Stimulated activated CD4-positive, alpha-beta T cell treated with anti-CD3 and anti-CD28 coated beads, Interleukin-4, amount 100 ng/mL, for 24 hours (primary cell): ENCODE measurements around the gene SMC2.

Experiments used
- DNase-seq: peaks from one replicate; pipeline ENCODE4 v3.0.0-alpha.2; 2020

SMC2 gene

DNA sequence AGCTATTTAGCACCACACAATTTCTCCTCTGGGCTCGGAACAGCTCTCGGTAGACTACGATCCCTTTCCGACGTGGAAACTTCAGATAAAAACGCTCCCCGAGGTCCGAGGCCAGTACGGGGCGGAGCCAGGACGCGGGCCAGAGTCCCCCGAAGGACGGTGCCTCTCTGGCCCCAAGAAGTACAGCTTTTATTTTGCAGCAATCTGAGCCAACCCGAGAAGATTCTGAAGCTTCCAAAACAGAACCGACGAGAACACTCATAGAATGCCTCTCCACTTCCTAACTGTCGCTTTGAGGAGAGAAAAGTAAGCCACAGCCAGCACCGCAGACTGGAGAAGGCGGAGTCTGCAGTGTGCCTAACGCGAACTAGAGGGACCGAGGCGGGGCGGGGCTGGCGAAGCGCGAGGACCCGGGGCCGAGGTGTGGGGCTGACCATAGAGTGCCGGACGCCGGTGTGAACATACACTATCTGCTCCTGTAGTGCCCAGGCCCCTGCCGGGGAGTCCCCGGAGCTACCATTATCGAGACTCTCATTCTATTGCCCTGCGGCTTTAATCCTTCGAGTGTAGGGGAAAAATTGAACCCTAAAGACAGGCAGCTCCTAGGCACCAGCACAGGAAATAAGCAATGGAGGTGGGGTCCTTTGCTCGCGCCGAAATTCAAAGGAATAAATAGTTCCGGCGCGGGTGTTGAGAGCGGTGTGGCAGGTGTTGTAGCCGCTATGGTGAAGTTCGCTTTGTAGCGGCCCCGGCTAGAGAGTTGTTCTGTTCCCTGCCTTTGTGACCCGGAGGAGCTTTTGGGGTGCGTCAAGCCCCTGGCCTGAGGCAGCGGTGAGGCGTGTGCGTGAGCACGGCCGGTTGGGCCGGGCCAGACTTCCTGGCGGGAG, at the start of gene SMC2:
SMC2 (plus strand) TSS at position 663 of the 887 bp plus-strand sequence. CDS start 1,076 bp downstream, outside the sequence.
- DNase-seq: peak; percentile 94

DNA sequence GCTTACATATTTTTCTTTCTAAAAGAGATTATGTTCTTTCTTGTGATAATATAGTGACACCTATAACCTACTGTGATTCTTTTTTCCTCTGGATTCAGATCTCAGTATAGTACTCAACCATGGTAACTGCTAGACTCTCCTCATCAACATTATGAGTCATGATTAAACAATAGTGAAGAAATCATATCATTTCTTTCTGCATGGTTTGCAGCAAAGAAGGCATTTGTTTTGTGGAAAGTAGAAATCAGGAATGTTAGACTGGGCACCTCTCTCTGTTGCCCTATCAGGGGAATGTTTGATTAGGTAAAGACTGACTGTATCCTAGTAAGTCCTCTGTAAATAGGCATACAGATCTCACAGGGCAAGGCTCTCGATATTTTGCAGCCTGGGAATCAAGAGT, 25.6 kb upstream of the SMC2 start:
- no peak for DNase-seq

DNA sequence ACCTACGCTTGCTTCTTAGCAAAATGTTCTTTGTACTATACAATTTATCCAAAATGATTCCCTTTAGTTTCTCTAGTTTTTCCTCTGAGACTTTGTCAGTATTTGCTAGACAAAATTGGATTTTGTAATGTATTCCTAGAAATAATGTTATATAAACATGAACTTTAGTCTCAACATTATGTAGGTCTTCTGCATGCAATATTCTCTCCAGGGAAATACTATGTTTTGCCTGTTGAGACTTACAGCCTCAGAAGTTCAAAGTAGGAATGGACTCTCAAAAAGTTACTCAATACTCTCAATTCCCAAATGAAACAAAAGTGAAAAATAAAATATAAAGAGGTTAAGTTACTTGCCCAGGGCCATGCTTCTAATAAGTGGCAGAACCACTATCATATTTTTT, 24.8 kb upstream of the SMC2 start:
- no peak for DNase-seq

DNA sequence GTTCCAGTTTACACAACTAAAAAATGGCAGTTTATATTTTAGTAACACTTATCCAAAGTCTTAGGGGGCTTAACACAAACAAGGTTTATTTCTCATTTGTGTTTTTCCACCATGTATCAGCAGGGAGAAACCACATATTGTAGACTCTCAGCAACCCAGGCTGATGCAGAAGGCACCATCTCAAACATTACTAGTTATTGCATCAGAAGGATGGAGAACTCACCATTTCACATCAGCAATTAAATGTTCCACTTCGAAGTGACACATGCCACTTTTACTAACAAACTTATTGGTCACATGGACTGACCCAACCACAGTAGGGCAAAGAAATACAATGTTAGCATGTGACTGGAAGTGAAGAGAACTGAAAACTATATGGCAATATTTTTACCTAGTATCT, 22.5 kb upstream of the SMC2 start:
- no peak for DNase-seq

DNA sequence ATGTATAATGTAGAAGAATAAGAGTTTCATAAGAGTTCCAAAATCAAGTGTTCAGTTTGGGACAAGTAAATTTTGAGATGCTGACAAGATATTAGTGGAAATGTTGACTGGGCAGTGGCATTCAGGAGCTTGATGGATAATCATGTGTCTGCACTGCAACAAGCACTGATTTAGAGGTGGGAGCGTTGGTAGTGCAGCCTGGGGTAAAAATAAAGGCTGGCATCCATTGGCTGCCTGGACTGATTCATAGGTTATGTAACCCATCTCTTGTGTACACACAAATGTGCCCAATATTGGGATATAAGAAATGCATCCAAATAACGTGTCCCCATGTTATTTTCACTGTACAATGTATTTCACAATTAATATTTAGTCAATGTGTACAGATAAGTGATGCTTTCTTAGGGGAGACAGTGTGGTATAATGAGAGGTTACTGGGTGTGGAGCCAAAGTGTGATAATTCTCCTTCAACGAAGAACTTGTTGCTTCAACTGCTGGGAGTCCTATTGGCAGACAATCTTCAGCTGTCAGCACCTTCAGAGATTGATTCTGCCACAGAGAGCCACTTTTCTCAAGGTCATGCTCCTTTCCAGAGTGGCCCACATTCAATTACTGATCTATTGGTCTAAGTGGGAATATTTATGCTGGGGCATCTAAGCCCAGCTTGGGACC, 20.9 kb upstream of the SMC2 start:
- no peak for DNase-seq

DNA sequence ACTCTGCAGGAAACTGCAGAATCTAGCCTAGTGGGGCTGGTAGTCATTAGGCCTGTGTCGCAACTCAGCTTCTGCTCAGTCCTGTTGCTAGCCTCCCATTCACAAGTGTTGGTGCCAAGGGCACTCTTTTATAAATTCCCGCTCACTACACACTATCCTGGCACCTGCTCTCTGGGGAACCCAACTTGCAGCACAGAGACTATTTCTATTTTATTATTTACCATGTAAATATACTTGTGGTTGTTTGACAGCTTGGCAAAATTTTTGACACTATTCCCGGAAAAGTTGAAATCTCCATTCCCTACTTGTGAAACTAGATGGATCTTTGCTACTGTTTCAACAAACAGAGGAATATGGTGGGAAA, 20.4 kb upstream of the SMC2 start:
- no peak for DNase-seq

DNA sequence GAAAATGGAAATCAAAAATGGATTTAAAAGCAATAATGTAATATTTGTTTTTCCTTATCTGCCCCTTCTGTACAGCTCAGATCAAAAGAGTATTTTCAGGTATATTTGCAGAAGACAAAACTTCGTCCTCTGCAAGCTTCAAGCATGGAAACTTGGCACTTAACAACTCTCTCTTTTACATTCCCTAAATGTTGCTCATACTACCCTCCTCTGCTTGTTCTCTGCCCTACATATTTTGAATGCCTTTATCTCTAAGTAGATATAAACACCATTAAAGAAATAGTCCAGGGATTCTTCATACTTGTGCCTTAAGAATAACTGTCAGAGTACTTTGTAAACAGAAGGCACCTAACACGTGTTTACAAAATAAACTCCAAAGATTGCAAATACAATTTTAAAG, 19.2 kb upstream of the SMC2 start:
- no peak for DNase-seq

DNA sequence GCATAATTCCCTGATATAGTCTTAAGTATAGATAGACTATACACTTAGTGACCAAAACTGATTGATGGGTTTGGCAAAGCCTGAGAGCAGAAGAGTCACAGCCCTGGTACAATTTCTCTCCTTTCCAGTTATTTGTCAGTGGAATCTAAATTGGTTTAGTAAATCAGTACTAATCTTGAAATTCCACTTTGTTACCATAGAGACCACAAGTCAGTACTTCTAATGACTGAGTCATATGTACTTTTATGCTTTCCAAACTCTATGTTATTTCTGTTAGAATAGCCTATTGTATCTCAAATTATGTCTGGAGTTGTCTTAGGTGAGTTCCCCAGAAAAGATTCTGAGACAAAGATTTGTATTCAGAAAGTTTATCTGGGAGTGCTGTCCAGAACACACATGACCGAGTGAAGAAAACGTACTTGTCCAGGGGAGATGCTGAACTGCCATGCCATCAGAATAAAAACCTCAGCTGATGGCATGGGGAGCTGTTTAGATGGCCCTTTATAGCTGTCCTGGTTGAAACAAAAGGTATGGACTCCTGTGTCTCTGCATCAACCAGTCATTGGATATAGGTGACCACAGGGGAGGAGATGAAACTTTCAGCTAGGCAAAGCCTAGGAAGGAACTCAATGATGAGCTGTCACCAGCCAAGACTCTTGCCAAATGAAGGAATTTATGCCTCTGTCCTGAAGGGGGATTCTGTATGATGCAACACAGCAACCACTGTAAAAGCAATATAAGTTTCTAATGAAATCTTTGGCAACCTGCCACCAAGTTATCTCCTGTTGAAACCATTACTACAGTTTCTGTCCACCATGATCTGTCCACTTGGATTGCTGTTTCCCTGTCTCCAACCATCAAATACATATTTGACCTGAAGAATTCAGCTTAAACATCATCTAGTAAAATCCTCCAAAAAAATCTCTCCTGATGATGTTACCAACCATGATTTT, 18.0 kb upstream of the SMC2 start:
- DNase-seq: no peak

DNA sequence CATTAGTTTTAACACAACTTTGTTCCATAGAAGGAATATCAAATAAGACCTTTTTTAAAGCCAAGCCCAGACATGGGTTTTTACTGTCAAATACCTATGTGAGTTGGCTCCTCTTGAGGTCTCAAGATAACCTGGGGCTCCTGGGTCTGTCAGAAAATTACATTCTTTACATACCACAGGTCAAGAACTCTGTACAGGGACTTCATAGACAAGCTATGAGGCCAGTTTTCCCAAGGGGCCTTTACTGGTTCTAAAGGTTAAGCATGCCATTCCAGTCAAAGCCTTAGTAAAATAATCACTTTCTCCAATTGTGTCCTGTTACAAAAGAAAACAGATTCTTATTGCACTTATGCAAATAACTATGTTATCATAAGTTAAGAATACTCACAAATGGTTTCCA, 15.5 kb upstream of the SMC2 start:
- DNase-seq: no peak

DNA sequence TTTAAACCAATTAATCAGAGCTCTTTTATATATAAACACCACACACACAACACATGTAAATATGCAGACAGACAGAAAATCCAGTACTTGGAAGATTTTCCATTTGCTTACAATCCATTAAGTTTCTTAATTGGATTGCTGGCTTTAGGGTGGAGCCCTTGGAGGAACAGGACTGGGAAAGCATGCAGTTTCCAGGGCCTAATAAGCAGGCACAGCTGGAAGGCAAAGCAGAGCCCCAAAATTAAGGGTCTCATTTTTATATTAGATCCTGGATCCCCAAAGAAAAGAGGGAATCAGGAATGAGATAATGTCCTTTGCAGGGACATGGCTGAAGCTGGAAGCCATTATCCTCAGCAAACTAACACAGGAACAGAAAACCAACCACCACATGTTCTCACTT, 13.1 kb upstream of the SMC2 start:
- DNase-seq: no peak

DNA sequence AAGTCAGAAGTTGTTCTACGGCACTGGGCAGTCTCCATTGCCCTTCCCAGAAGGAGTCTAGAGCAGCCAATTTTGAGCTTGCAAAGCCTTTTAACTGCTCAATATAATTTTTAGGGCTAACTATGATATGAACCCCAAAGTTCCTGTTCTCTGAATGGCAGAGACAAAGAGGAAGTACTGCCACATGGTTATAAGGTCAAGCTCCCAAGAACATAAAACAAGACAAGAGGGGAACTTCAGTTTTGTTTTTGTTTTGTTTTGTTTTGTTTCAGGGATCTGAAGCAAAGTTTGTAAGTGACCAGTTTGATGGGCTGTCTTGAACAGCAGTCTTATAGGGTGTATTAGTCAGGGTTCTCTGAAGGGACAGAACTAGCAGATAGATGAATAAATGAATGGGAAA, 11.9 kb upstream of the SMC2 start:
- no peak for DNase-seq

DNA sequence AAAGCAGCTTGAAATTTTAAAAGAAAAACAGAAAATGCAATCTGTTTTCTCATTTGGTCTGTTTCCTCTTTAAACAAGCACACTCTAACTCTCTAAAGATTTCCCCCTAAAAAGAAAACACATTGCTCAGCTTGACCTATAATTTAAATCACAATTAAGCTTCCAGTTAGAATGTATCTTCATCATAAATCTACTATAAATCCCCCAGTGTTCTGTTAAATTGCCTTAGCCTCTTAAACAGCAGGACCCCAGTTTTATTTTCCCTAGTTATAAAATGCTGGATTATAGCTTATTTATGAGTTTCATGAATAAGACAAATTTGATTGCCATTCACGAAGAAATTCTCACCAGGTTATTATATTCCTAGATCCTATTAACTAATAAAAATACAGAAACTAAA, 8.6 kb upstream of the SMC2 start:
- no peak for DNase-seq

DNA sequence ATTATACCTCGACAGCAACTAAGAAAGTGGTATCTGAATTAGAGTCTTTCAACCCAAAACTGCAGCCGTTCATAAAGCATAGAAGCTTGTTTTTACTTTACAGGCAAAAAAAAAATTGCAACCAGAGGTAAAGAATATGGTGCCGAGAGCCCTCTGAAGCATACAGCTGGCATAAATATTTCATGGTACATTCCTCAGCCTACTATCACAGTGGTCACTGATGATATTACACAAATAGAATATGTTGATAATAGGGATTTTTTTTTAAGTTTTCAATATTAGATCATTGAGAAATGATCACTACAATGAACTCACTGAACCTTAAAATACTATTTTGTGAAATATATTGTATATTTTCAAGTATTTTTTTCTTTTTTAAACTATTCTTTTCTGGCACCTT, 6.2 kb upstream of the SMC2 start:
- no peak for DNase-seq

DNA sequence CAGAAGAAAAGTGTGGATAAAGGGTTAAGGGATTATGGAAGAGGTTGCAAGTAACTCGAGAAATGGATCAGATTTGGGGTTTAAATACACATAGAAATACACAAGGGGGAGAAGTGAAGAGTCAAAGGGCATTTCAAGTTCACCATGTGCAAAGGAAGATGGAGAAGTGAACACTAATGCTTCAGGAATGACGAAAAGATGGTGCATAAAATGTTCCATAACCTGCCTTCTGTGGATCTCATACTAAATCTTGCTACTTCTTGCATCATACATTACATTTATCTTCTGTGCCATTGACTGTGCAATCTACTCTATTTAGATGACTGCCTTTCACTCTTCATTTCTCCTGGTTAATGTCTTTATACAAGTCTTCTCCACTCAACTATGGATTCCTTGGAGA, 5.7 kb upstream of the SMC2 start:
- DNase-seq: no peak

DNA sequence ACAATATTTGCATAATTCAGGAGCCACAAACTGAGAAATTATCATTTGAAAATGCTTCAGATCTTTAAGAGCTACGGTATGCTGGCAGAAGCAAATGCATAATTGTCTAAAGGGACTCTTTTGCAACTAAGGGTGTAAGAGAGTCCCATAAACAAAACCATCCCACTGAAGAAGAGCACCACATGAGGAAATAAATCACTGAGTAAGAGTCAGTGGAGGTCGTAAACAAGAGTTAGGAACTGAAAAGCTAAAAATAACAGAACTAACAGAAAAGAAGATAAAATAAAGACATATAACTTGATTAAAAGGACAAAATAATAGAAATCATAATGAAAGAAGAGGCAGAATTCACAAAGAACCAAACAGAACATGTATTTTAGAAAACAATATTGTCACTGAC, 3.5 kb upstream of the SMC2 start:
- no peak for DNase-seq

DNA sequence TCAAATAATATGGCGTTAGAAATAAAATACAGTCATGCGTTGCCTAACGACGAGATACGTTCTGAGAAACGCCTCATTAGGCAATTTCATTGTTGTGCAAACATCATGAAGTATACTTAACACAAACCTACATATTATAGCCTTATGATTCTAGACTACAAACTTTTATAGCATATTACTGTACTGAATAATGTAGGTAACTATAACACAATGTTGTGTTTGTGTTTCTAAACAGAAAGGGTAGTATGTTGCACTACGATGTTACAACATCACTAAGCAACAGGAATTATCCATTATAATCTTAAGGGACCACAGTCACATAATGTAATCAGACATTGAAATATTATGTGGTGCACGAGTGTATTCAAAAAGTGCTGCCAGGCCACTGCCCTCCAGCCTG, 3.0 kb upstream of the SMC2 start:
- no peak for DNase-seq

DNA sequence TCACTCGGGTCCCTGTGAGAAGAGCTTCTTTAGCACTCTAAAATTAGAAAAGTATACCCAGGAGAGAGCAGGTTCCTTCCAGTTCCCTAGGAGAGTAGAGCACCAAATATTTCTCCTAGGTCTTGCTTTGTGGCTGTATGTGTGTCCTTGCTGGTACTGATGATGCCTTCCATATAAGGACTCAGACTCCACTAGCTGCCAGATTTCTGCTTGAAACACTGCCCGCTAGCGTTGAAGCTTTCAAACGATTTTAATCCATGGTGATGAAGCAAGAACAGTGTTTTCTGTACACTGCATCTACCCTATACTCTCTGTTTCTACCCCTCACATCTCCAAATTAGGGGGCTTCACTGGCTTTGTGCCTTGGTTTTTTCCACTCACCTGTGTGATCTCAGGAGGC, 2.4 kb upstream of the SMC2 start:
- DNase-seq: no peak

DNA sequence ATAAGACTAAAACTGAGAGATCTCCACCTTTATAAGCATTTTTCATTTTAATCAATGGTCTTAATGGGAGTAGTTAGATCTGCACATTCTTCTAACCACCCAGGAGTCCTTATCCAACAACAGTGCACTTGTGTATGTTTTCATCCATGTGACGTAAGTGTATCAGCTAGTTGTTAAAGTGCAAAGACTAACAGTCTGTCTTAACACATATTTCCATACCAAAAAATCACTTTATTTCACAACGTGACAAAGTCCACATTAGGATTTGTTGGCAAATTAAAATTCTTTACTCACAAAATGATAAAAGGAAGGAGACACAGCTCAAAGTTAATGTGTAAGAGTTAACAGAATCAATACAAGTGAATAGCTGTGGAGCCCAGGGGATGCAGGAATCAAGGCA, 1.9 kb upstream of the SMC2 start:
- no peak for DNase-seq

DNA sequence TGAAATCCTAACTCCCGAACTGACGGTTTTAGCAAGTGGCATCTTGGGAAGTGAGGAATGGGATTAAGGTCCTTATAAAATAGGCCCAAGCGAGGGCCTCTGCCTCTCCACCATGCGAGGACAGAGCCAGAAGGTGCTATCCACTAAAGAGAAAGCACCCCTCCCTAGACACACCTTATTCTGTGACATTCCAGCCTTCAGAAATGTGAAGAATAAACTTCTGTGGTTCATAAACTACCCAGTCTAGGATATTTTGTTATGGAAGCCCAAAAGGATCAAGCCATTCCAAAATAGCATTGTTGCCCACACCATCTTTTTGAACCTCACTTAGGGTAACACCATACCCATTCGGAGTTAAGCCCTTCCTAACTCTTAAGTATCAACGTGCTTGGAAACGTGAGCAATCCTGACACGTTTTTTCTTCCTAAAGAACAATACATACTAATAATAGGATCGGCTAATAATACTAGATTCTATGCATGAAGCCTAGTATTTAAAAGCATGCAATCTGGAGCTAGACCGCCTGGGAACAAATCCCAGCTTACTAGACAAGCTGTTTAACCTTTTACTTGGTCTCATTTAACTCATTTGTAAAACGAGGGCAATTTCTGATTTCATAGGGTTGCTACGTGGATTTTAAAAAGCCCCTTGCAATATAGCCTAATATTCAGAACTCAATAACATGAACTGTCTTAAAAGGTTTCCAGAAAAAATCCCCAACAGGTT, 1.1 kb upstream of the SMC2 start:
- DNase-seq: no peak

DNA sequence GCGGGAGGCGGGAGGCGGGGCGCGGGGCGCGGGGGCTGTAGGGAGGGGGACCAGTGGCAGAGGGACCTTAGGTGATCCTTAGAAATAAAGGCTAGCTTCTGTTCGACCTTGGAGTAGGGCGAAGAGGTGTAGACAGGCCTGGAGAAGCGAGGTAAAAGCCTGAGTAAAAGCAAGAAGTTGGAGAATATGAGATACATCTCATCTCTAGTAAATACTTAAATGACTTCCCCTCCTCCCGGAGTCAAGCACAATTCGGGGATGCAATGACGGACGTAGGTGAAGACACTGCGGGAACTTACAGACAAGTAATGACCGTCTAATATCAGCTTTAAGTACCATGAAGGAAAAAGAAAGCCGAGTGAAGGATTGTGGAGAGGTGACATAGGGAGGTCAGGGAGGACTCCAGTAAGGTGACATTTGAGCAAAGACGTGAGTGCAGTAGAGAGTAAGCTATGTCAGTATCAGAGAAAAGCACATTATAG, 466 bp downstream of the SMC2 start:
- no peak for DNase-seq

DNA sequence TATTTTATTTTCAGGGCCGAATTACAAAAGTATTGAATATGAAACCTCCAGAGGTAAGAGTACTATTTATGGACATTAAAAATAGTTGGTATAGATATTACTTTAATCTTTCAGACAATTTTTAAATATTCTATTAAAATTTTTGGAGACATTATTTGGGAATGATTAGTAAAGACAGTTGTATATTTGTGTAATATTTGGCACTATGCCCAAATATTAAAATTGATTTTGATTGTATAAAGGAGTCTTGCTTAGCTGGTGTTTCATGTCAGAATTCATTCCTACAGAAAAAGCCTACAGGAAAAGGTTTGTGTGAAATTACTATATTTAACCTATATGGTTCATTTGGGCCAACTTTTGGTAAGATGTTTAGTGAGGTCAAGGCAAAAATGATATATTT, 5.5 kb downstream of the SMC2 start:
- DNase-seq: no peak

DNA sequence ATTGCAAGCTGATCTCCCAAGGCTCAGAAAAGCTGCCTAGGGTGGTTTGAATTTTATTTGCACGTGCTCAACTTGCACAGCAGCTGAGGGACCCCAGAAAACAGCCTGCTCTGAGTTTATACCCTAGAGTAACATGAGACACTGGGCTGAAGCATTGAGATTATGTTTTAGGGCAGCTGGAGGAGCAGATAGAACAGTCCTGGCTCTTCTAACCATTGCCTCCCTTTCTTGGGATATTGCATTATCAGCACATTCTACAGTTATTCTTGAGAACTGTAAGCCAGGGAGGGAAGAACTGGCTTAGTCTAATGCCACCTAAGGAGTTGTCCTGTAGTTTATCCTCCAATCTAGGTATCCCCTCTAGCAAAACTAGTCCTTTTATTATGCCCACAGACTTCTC, 10.3 kb downstream of the SMC2 start:
- no peak for DNase-seq

DNA sequence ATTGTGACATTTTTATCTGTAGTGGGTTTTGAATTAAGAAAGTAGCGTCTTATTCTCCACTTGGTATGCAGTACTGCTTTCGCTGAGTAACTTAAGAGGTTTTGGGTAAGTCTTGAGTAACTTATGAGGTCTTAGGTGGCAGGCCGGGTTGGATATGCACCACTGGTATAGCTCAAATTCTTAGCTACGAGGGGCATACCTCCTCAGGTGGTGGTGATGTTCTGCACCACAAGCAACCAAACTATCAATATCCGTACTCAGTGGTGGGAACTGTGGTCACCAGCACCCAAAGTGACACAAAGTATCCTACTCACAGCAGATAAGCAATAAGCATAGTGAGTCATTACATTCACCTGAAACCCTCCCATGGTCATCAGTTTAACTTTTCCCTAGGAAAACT, 13.7 kb downstream of the SMC2 start:
- no peak for DNase-seq
